ENCODE measurements around the gene CPLX3.

The CPLX3 gene

GRCh38 chr15:74788042-74788682, 38.3 kb upstream of the CPLX3 start:
- DNase-seq (ENCODE audit: low read depth), result no peak

GRCh38 chr15:74788683-74789151, 37.7 kb upstream of the CPLX3 start:
- DNase-seq (ENCODE audit: low read depth), result peak; percentile 41

GRCh38 chr15:74789171-74789631, 37.2 kb upstream of the CPLX3 start:
- no peak for DNase-seq (ENCODE audit: low read depth)

- DNase-seq (ENCODE audit: low read depth), result no peak
Observed at GRCh38 chr15:74789741-74790079, 36.7 kb upstream of the CPLX3 start.

GRCh38 chr15:74790080-74790916, 36.1 kb upstream of the CPLX3 start:
- DNase-seq (ENCODE audit: low read depth), result no peak

GRCh38 chr15:74791007-74791406, 35.4 kb upstream of the CPLX3 start:
- DNase-seq (ENCODE audit: low read depth), result no peak

GRCh38 chr15:74791667-74792066, 34.8 kb upstream of the CPLX3 start:
- DNase-seq (ENCODE audit: low read depth), result no peak

- no peak for DNase-seq (ENCODE audit: low read depth)
Observed at GRCh38 chr15:74792227-74793016, 34.0 kb upstream of the CPLX3 start.

GRCh38 chr15:74793135-74794028, 33.0 kb upstream of the CPLX3 start:
- peak; percentile 67 for DNase-seq (ENCODE audit: low read depth)

GRCh38 chr15:74794248-74794969, 32.0 kb upstream of the CPLX3 start:
- no peak for DNase-seq (ENCODE audit: low read depth)

- no peak for DNase-seq (ENCODE audit: low read depth)
Observed at GRCh38 chr15:74794970-74795349, 31.5 kb upstream of the CPLX3 start.

- no peak for DNase-seq (ENCODE audit: low read depth)
Observed at GRCh38 chr15:74795966-74796625, 30.3 kb upstream of the CPLX3 start.

- no peak for DNase-seq (ENCODE audit: low read depth)
Observed at GRCh38 chr15:74798388-74799254, 27.8 kb upstream of the CPLX3 start.

- no peak for DNase-seq (ENCODE audit: low read depth)
Observed at GRCh38 chr15:74799255-74799855, 27.1 kb upstream of the CPLX3 start.

GRCh38 chr15:74799856-74800558, 26.4 kb upstream of the CPLX3 start:
- peak; percentile 77 for DNase-seq (ENCODE audit: low read depth)

GRCh38 chr15:74800559-74801094, 25.8 kb upstream of the CPLX3 start:
- no peak for DNase-seq (ENCODE audit: low read depth)

GRCh38 chr15:74801311-74801997, 25.0 kb upstream of the CPLX3 start:
- no peak for DNase-seq (ENCODE audit: low read depth)

Data from activated T-helper 1 cell treated with Interleukin-2 at 50 U/mL for 16 hours (primary cell).